SK-N-SH treated with all-trans-retinoic acid at 6 μM for 48 hours (cell line): ENCODE results near the gene C8G.

Experiments used
- ATAC-seq: fragments of 200-7000 bp; cut with Tn5 transposase; 3 replicates; pipeline ENCODE4 v1.9.1; 2020; ENCODE audit warnings: mild to moderate bottlenecking, moderate library complexity
- ARNTL ChIP-seq: fragments of 450-650 bp; formaldehyde crosslinking; IDR thresholded peaks from 2 replicates; pipeline ENCODE4 v1.5.0; 2020; ENCODE audit warnings: low read depth, mild to moderate bottlenecking, moderate library complexity, borderline replicate concordance
- BACH2 ChIP-seq: fragments of 250-450 bp; sonication (Bioruptor Pico); IDR thresholded peaks from 2 replicates; pipeline ENCODE4 v1.9.0; 2021; ENCODE audit warnings: mild to moderate bottlenecking, borderline replicate concordance
- CSDC2 ChIP-seq: fragments of 250-450 bp; sonication (Bioruptor Pico); IDR thresholded peaks from 2 replicates; pipeline ENCODE4 v1.5.0; 2020; ENCODE audit warnings: mild to moderate bottlenecking, moderate library complexity
- ESRRG ChIP-seq: fragments of 250-450 bp; sonication (Bioruptor Pico); IDR thresholded peaks from 2 replicates; pipeline ENCODE4 v1.6.1; 2021; ENCODE audit warnings: mild to moderate bottlenecking
- GLIS3 ChIP-seq: fragments of 250-450 bp; sonication (Bioruptor Pico); IDR thresholded peaks from 2 replicates; pipeline ENCODE4 v1.5.0; 2020; ENCODE audit warnings: mild to moderate bottlenecking, moderate library complexity
- ISL1 ChIP-seq: fragments of 250-450 bp; sonication (Bioruptor Pico); IDR thresholded peaks from 2 replicates; pipeline ENCODE4 v2.1.2; 2022; ENCODE audit warnings: mild to moderate bottlenecking, moderate library complexity
- OSR1 ChIP-seq: fragments of 250-450 bp; sonication (Bioruptor Pico); IDR thresholded peaks from 2 replicates; pipeline ENCODE4 v1.8.0; 2022; ENCODE audit warnings: moderate library complexity, mild to moderate bottlenecking, inconsistent platforms
- POU6F1 ChIP-seq: fragments of 250-450 bp; sonication (Bioruptor Pico); IDR thresholded peaks from 2 replicates; pipeline ENCODE4 v1.8.0; 2021; ENCODE audit warnings: low read depth, mild to moderate bottlenecking, moderate library complexity, borderline replicate concordance
- PPARA ChIP-seq: fragments of 250-450 bp; sonication (Bioruptor Pico); IDR thresholded peaks from 2 replicates; pipeline ENCODE4 v1.5.0; 2020; ENCODE audit warnings: mild to moderate bottlenecking, borderline replicate concordance
- RARB ChIP-seq: fragments of 250-450 bp; sonication (Bioruptor Pico); IDR thresholded peaks from 2 replicates; pipeline ENCODE4 v1.8.0; 2021; ENCODE audit warnings: mild to moderate bottlenecking, moderate library complexity
- SNAI2 ChIP-seq: fragments of 250-450 bp; sonication (Bioruptor Pico); IDR thresholded peaks from 2 replicates; pipeline ENCODE4 v1.5.0; 2020; ENCODE audit warnings: mild to moderate bottlenecking, moderate library complexity
- TCF4 ChIP-seq: fragments of 250-450 bp; sonication (Bioruptor Pico); IDR thresholded peaks from 2 replicates; pipeline ENCODE4 v1.8.0; 2021; ENCODE audit warnings: mild to moderate bottlenecking, moderate library complexity, borderline replicate concordance
- TOX ChIP-seq: fragments of 250-450 bp; sonication (Bioruptor Pico); IDR thresholded peaks from 2 replicates; pipeline ENCODE4 v1.8.0; 2021; ENCODE audit warnings: mild to moderate bottlenecking, moderate library complexity, borderline replicate concordance
- ZC3H10 ChIP-seq: fragments of 250-450 bp; sonication (Bioruptor Pico); IDR thresholded peaks from 2 replicates; pipeline ENCODE4 v1.5.1; 2021; ENCODE audit warnings: mild to moderate bottlenecking, moderate library complexity
- ZFP3 ChIP-seq: fragments of 250-450 bp; sonication (Bioruptor Pico); IDR thresholded peaks from 2 replicates; pipeline ENCODE4 v1.5.0; 2020; ENCODE audit warnings: mild to moderate bottlenecking, moderate library complexity
- ZNF565 ChIP-seq: fragments of 450-650 bp; formaldehyde crosslinking; conservative IDR thresholded peaks from 2 replicates; pipeline ENCODE4 v1.5.0; 2020; ENCODE audit warnings: low read depth, mild to moderate bottlenecking, moderate library complexity
- ZNF70 ChIP-seq: fragments of 450-650 bp; formaldehyde crosslinking; IDR thresholded peaks from 2 replicates; pipeline ENCODE4 v1.5.0; 2020; ENCODE audit warnings: mild to moderate bottlenecking, moderate library complexity
- ZNF8 ChIP-seq: fragments of 450-650 bp; formaldehyde crosslinking; IDR thresholded peaks from 2 replicates; pipeline ENCODE4 v1.5.0; 2020; ENCODE audit warnings: mild to moderate bottlenecking, moderate library complexity
- TF ChIP-seq, protein P1 (sequence below): fragments of 250-450 bp; sonication (Bioruptor Pico); IDR thresholded peaks from 2 replicates; pipeline ENCODE4 v1.8.0; 2020; ENCODE audit warnings: mild to moderate bottlenecking, moderate library complexity, borderline replicate concordance
- TF ChIP-seq, protein P2 (sequence below): fragments of 250-450 bp; sonication (Bioruptor Pico); IDR thresholded peaks from 2 replicates; pipeline ENCODE4 v1.5.1; 2021; ENCODE audit warnings: mild to moderate bottlenecking, moderate library complexity
- TF ChIP-seq, protein P3 (sequence below): fragments of 250-450 bp; sonication (Bioruptor Pico); IDR thresholded peaks from 2 replicates; pipeline ENCODE4 v1.5.1; 2020; ENCODE audit warnings: low read depth, mild to moderate bottlenecking, moderate library complexity

C8G gene

GRCh38 chr9:136947028-136947891 is 2.2 kb downstream of the C8G start:
- no peak for ATAC-seq
- TF ChIP-seq ISL1 (CRISPR knock-in tag) (no peak), RARB (CRISPR knock-in tag) (no peak), POU6F1 (CRISPR knock-in tag) (no peak), GLIS3 (CRISPR knock-in tag) (no peak), ZFP3 (CRISPR knock-in tag) (no peak), OSR1 (no peak), TCF4 (no peak), ZNF70 (no peak), ZC3H10 (CRISPR knock-in tag) (no peak)
- TF ChIP-seq, protein P1, sequence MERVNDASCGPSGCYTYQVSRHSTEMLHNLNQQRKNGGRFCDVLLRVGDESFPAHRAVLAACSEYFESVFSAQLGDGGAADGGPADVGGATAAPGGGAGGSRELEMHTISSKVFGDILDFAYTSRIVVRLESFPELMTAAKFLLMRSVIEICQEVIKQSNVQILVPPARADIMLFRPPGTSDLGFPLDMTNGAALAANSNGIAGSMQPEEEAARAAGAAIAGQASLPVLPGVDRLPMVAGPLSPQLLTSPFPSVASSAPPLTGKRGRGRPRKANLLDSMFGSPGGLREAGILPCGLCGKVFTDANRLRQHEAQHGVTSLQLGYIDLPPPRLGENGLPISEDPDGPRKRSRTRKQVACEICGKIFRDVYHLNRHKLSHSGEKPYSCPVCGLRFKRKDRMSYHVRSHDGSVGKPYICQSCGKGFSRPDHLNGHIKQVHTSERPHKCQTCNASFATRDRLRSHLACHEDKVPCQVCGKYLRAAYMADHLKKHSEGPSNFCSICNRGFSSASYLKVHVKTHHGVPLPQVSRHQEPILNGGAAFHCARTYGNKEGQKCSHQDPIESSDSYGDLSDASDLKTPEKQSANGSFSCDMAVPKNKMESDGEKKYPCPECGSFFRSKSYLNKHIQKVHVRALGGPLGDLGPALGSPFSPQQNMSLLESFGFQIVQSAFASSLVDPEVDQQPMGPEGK (CRISPR knock-in tag) = no peak
- TF ChIP-seq, protein P2, sequence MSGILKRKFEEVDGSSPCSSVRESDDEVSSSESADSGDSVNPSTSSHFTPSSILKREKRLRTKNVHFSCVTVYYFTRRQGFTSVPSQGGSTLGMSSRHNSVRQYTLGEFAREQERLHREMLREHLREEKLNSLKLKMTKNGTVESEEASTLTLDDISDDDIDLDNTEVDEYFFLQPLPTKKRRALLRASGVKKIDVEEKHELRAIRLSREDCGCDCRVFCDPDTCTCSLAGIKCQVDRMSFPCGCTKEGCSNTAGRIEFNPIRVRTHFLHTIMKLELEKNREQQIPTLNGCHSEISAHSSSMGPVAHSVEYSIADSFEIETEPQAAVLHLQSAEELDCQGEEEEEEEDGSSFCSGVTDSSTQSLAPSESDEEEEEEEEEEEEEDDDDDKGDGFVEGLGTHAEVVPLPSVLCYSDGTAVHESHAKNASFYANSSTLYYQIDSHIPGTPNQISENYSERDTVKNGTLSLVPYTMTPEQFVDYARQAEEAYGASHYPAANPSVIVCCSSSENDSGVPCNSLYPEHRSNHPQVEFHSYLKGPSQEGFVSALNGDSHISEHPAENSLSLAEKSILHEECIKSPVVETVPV (CRISPR knock-in tag) = no peak
- TF ChIP-seq, all 23 proteins: peak for 0

- TF ChIP-seq, protein P3, sequence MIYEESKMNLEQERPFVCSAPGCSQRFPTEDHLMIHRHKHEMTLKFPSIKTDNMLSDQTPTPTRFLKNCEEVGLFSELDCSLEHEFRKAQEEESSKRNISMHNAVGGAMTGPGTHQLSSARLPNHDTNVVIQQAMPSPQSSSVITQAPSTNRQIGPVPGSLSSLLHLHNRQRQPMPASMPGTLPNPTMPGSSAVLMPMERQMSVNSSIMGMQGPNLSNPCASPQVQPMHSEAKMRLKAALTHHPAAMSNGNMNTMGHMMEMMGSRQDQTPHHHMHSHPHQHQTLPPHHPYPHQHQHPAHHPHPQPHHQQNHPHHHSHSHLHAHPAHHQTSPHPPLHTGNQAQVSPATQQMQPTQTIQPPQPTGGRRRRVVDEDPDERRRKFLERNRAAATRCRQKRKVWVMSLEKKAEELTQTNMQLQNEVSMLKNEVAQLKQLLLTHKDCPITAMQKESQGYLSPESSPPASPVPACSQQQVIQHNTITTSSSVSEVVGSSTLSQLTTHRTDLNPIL (CRISPR knock-in tag) = no peak
- no peak for TF ChIP-seq PPARA (CRISPR knock-in tag)
- no peak for TF ChIP-seq ESRRG (CRISPR knock-in tag)
- TF ChIP-seq SNAI2 (CRISPR knock-in tag) = no peak
- no peak for TF ChIP-seq ZNF8
- TF ChIP-seq RARB (CRISPR knock-in tag) = no peak
- no peak for TF ChIP-seq ZC3H10 (CRISPR knock-in tag)
- TF ChIP-seq OSR1 = no peak
- TF ChIP-seq ARNTL = no peak
- no peak for TF ChIP-seq TOX
- no peak for TF ChIP-seq ISL1 (CRISPR knock-in tag)
- TF ChIP-seq BACH2 (CRISPR knock-in tag) = no peak
- no peak for TF ChIP-seq CSDC2
- TF ChIP-seq ZNF565 (CRISPR knock-in tag) = no peak
- TF ChIP-seq ZNF70 = no peak
- TF ChIP-seq, protein P1 (CRISPR knock-in tag) = no peak
- TF ChIP-seq POU6F1 (CRISPR knock-in tag) = no peak
- TF ChIP-seq TCF4 = no peak
- TF ChIP-seq, protein P2 (CRISPR knock-in tag) = no peak
Observed at GRCh38 chr9:136947955-136948510, 3.0 kb downstream of the C8G start.

More at GRCh38 chr9:136947955-136948510, 3.0 kb downstream of the C8G start:
- ATAC-seq = no peak
